H9 (cell line): ENCODE results near the gene PRKAG1. TPM values are rescaled to one million over a fixed set of nuclear protein-coding genes. Genes with fewer than 3 reads are reported as not detected.

Experiments used
- DNase-seq: peaks from one replicate; pipeline ENCODE4 v3.0.0-alpha.2; 2017
- H2AFZ ChIP-seq: one replicate; pipeline ENCODE4 v1.6.1; 2013; ENCODE audit warnings: mild to moderate bottlenecking, low read length, control low read depth, moderate library complexity
- H2AK5ac ChIP-seq: 2 replicates; pipeline ENCODE4 v1.6.1; 2013; ENCODE audit warnings: low read length, control low read depth, mixed read lengths; ENCODE audit not compliant: insufficient read length
- H2BK120ac ChIP-seq: one replicate; pipeline ENCODE4 v1.6.1; 2013; ENCODE audit warnings: low read depth, mild to moderate bottlenecking, low read length, control low read depth, inconsistent platforms; ENCODE audit not compliant: poor library complexity, severe bottlenecking
- H2BK12ac ChIP-seq: 2 replicates; pipeline ENCODE4 v1.6.1; 2013; ENCODE audit warnings: low read length, control low read depth, mixed read lengths, low read depth; ENCODE audit not compliant: insufficient read length
- H2BK15ac ChIP-seq: 2 replicates; pipeline ENCODE4 v1.6.1; 2013; ENCODE audit warnings: low read depth, low read length, control low read depth
- H2BK20ac ChIP-seq: one replicate; pipeline ENCODE4 v1.6.1; 2013; ENCODE audit warnings: low read depth, mild to moderate bottlenecking, low read length, control low read depth, inconsistent platforms; ENCODE audit not compliant: poor library complexity, severe bottlenecking
- H2BK5ac ChIP-seq: 2 replicates; pipeline ENCODE4 v1.6.1; 2013; ENCODE audit warnings: low read length, control low read depth, mixed read lengths; ENCODE audit not compliant: insufficient read length
- H3K14ac ChIP-seq: 2 replicates; pipeline ENCODE4 v1.6.1; 2013; ENCODE audit warnings: low read length, control low read depth; ENCODE audit not compliant: insufficient read depth
- H3K18ac ChIP-seq: 2 replicates; pipeline ENCODE4 v1.6.1; 2013; ENCODE audit warnings: low read depth, mild to moderate bottlenecking, mixed read lengths, low read length, control low read depth; ENCODE audit not compliant: insufficient read length
- H3K23ac ChIP-seq: 2 replicates; pipeline ENCODE4 v1.6.1; 2013; ENCODE audit warnings: low read length, control low read depth, mixed read lengths, low read depth; ENCODE audit not compliant: insufficient read length
- H3K23me2 ChIP-seq: 2 replicates; pipeline ENCODE4 v1.6.1; 2013; ENCODE audit warnings: low read depth, mild to moderate bottlenecking, mixed read lengths, low read length, control low read depth; ENCODE audit not compliant: insufficient read length, poor library complexity, severe bottlenecking
- H3K27ac ChIP-seq: 2 replicates; pipeline ENCODE4 v1.5.1; 2013; ENCODE audit warnings: low read length, control low read depth, mixed read lengths, low read depth; ENCODE audit not compliant: insufficient read length
- H3K27me3 ChIP-seq: 2 replicates; pipeline ENCODE4 v1.6.1; 2013; ENCODE audit warnings: low read length, control low read depth, inconsistent platforms; ENCODE audit not compliant: insufficient read depth
- H3K4ac ChIP-seq: 2 replicates; pipeline ENCODE4 v1.6.1; 2013; ENCODE audit warnings: low read depth, mild to moderate bottlenecking, control low read depth, inconsistent platforms, low read length, moderate library complexity
- H3K4me1 ChIP-seq: 2 replicates; pipeline ENCODE4 v1.6.1; 2013; ENCODE audit warnings: low read length, control low read depth, inconsistent platforms; ENCODE audit not compliant: insufficient read depth
- H3K4me2 ChIP-seq: 2 replicates; pipeline ENCODE4 v1.6.1; 2013; ENCODE audit warnings: low read length, control low read depth, mixed read lengths; ENCODE audit not compliant: insufficient read length, insufficient read depth
- H3K56ac ChIP-seq: 2 replicates; pipeline ENCODE4 v1.6.1; 2013; ENCODE audit warnings: low read depth, mild to moderate bottlenecking, mixed read lengths, low read length, control low read depth; ENCODE audit not compliant: insufficient read length
- H3K79me1 ChIP-seq: 2 replicates; pipeline ENCODE4 v1.6.1; 2013; ENCODE audit warnings: low read depth, mild to moderate bottlenecking, moderate library complexity, low read length, control low read depth, inconsistent platforms; ENCODE audit not compliant: insufficient read depth, poor library complexity, severe bottlenecking
- H3K79me2 ChIP-seq: 2 replicates; pipeline ENCODE4 v1.6.1; 2013; ENCODE audit warnings: low read length, control low read depth, inconsistent platforms; ENCODE audit not compliant: insufficient read depth
- H3K9ac ChIP-seq: 2 replicates; pipeline ENCODE4 v1.6.1; 2013; ENCODE audit warnings: low read length, control low read depth, mixed read lengths; ENCODE audit not compliant: insufficient read length; ENCODE audit errors: extremely low read depth
- H3K9me3 ChIP-seq: one replicate; pipeline ENCODE4 v1.6.1; 2013; ENCODE audit warnings: low read depth, low read length, inconsistent platforms; ENCODE audit not compliant: control insufficient read depth
- H3T11ph ChIP-seq: one replicate; pipeline ENCODE4 v1.6.1; 2013; ENCODE audit warnings: mild to moderate bottlenecking, low read length, control low read depth, inconsistent platforms
- H4K20me1 ChIP-seq: one replicate; pipeline ENCODE4 v1.6.1; 2013; ENCODE audit not compliant: control insufficient read depth, insufficient read length, insufficient read depth
- H4K5ac ChIP-seq: 2 replicates; pipeline ENCODE4 v1.6.1; 2013; ENCODE audit warnings: low read depth, mild to moderate bottlenecking, mixed read lengths, low read length, control low read depth; ENCODE audit not compliant: insufficient read length
- H4K8ac ChIP-seq: replicated peaks from 2 replicates; pipeline ENCODE4 v1.6.1; 2013; ENCODE audit warnings: low read length, control low read depth, mixed read lengths, low read depth; ENCODE audit not compliant: insufficient read length
- H4K91ac ChIP-seq: 2 replicates; pipeline ENCODE4 v1.6.1; 2013; ENCODE audit warnings: low read depth, mild to moderate bottlenecking, moderate library complexity, mixed read lengths, low read length, control low read depth; ENCODE audit not compliant: insufficient read length
- H3K27ac Mint-ChIP-seq, 3 experiments: 2 replicates in 2 of 3; 3 replicates in 1 of 3; pipeline ENCODE4 v1.8.0; 2020 to 2021; ENCODE audit warnings: mixed read lengths in 3 of 3, mild to moderate bottlenecking in 1 of 3, moderate library complexity in 1 of 3
- H3K27me3 Mint-ChIP-seq: 2 replicates; pipeline ENCODE4 v1.8.0; 2021; ENCODE audit warnings: low read depth, mild to moderate bottlenecking, moderate library complexity, mixed read lengths
- H3K36me3 Mint-ChIP-seq, 3 experiments: 2 replicates in 2 of 3; 3 replicates in 1 of 3; pipeline ENCODE4 v1.8.0; 2020 to 2021; ENCODE audit warnings: low read depth in 3 of 3, mixed read lengths in 3 of 3; ENCODE audit not compliant: insufficient read depth in 1 of 3
- H3K4me1 Mint-ChIP-seq, 2 experiments: 2 replicates each; pipeline ENCODE4 v1.8.0; 2020; ENCODE audit warnings: mixed read lengths in 2 of 2
- H3K4me3 Mint-ChIP-seq, 2 experiments: 2 replicates in 1 of 2; 3 replicates in 1 of 2; pipeline ENCODE4 v1.8.0; 2020 to 2021; ENCODE audit warnings: mild to moderate bottlenecking in 2 of 2, mixed read lengths in 2 of 2, moderate library complexity in 1 of 2
- H3K9me3 Mint-ChIP-seq, 2 experiments: 2 replicates in 1 of 2; 3 replicates in 1 of 2; pipeline ENCODE4 v1.8.0; 2020; ENCODE audit warnings: mild to moderate bottlenecking in 2 of 2, mixed read lengths in 2 of 2, moderate library complexity in 1 of 2
- WGBS: extraction: QIAGEN DNeasy Blood & Tissue Kit; methylation state at CpG from one replicate; pipeline ENCODE4 v1.1.7; 2013; ENCODE audit warnings: missing lambda C conversion rate, low lambda C conversion rate, mixed read lengths; ENCODE audit not compliant: insufficient read length; ENCODE audit errors: extremely low coverage; 5-methylcytosine and 5-hydroxymethylcytosine counted together
- total RNA-seq: library from RNA; stranded (reverse); gene quantifications from 2 replicates; pipeline ENCODE4 v1.2.1, GENCODE V29; 2021
- TF ChIP-seq, protein P1 (sequence below): fragments of 200-600 bp; sonication (generic); conservative IDR thresholded peaks from 3 replicates; pipeline ENCODE4 v1.8.0; 2021; ENCODE audit warnings: antibody characterized with exemption, mild to moderate bottlenecking

Gene PRKAG1
- total RNA-seq, 1 experiment from 2014 or later: 34.8 TPM

DNA sequence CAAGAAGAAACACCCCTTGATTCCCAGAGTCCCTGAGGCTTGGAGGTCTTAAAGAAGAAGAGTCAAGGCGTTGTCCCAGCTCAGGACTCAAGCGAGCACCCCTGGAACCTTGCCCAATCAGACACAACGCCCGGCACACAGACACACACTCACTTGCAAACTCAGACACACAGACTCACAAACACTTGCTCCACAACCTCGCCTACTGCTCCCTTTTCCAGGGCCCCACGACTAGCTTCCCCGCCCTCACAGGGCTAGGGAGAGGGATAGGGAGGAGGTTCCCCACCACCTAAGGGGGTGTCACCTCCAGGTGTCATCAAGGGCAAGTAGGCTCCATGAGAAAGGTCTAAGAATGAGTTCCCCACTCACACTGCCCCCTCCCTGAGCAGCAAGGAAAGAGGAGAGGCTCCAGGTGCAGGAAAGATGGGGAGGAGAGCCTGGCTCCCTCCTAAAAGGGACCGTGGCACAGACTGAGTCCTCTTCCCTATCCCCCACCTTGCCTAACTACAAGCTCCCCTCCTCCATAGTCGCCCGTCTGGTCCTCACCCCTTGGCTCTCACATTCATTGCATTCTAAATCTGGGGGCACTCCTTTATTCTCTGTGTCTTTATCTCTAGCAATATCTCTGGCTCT is 47.8 kb downstream of the PRKAG1 start:
- Histone ChIP-seq H4K91ac (no peak overlapping the region), H2AFZ (no peak overlapping the region), H2AK5ac (no peak overlapping the region), H3K18ac (no peak overlapping the region), H3T11ph (no peak overlapping the region), H3K27ac (no peak overlapping the region), H3K14ac (no peak overlapping the region), H3K4me1 (peaks cover 6% of the 10 kb centered on the region), H3K4me2 (peak overlapping the region; percentile 67), H3K27me3 (peaks cover 77% of the 10 kb centered on the region), H3K23ac (no peak overlapping the region), H2BK15ac (no peak overlapping the region), H3K23me2 (peaks cover 9% of the 10 kb centered on the region), H2BK120ac (no peak overlapping the region), H3K79me1 (no peaks in the 10 kb centered on the region), H4K8ac (no peak overlapping the region), H2BK5ac (no peak overlapping the region), H3K9ac (no peak overlapping the region), H4K5ac (no peak overlapping the region), H3K79me2 (no peaks in the 10 kb centered on the region), H3K4ac (no peak overlapping the region), H4K20me1 (no peaks in the 10 kb centered on the region), H3K9me3 (no peaks in the 10 kb centered on the region), H2BK20ac (no peak overlapping the region), H3K56ac (no peak overlapping the region), H2BK12ac (no peak overlapping the region)
- peaks cover 89% of the 10 kb centered on the region for H3K27me3 Mint-ChIP-seq
- no peak for DNase-seq
- peak overlapping the region; percentile 58 to 86 for H3K4me3 Mint-ChIP-seq
- H3K9me3 Mint-ChIP-seq: peaks cover 0 to 2% of the 10 kb centered on the region in 2 experiments; a peak in 3 of 5 replicates
- H3K27ac Mint-ChIP-seq: peak overlapping the region in 1 of 3 experiments; percentile 69; a peak in 1 of 7 replicates
- WGBS: no CpG with 5 or more reads among the region's 10 CpGs
- H3K4me1 Mint-ChIP-seq: peaks cover 46 to 53% of the 10 kb centered on the region in 2 experiments
- no peaks in the 10 kb centered on the region; a peak in 1 of 7 replicates for H3K36me3 Mint-ChIP-seq
- TF ChIP-seq, protein P1, sequence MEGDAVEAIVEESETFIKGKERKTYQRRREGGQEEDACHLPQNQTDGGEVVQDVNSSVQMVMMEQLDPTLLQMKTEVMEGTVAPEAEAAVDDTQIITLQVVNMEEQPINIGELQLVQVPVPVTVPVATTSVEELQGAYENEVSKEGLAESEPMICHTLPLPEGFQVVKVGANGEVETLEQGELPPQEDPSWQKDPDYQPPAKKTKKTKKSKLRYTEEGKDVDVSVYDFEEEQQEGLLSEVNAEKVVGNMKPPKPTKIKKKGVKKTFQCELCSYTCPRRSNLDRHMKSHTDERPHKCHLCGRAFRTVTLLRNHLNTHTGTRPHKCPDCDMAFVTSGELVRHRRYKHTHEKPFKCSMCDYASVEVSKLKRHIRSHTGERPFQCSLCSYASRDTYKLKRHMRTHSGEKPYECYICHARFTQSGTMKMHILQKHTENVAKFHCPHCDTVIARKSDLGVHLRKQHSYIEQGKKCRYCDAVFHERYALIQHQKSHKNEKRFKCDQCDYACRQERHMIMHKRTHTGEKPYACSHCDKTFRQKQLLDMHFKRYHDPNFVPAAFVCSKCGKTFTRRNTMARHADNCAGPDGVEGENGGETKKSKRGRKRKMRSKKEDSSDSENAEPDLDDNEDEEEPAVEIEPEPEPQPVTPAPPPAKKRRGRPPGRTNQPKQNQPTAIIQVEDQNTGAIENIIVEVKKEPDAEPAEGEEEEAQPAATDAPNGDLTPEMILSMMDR: no peak
